PC-3 (cell line): ENCODE results near the gene CACTIN. TPM values are rescaled to one million over a fixed set of nuclear protein-coding genes. Genes with fewer than 3 reads are reported as not detected.

Experiments used
- ATAC-seq: fragments of 200-7000 bp; cut with Tn5 transposase; 2 replicates; pipeline ENCODE4 v1.9.1; 2020; ENCODE audit warnings: mild to moderate bottlenecking, moderate library complexity
- BruUV-seq: library from RNA; stranded (reverse); fragments of 400-500 nt; replicated peaks from 2 replicates; lab custom pipeline; 2021; lab: Mats Ljungman, UMichigan
- CTCF ChIA-PET: fragments of 300-600 bp; sonication (Branson Sonifier 250); formaldehyde crosslinking; loops from one replicate; lab custom pipeline; 2022; ENCODE audit warnings: antibody characterized with exemption; lab: Charles Lee
- POLR2A ChIA-PET: fragments of 300-600 bp; sonication (Branson Sonifier 250); formaldehyde crosslinking; loops from one replicate; lab custom pipeline; 2022; ENCODE audit warnings: antibody characterized with exemption; ENCODE audit not compliant: unreplicated experiment; lab: Charles Lee
- DNase-seq: peaks from one replicate; pipeline ENCODE4 v3.0.0-alpha.2; 2015
- H2AFZ ChIP-seq: fragments of 300-600 bp; sonication (generic); 2 replicates; pipeline ENCODE4 v1.6.0; 2016; ENCODE audit warnings: antibody characterized with exemption, low read length
- H3F3A ChIP-seq: fragments of 300-600 bp; sonication (generic); one replicate; pipeline ENCODE4 v1.6.0; 2017; ENCODE audit warnings: antibody characterized with exemption, low read length, control low read depth, mild to moderate bottlenecking; ENCODE audit not compliant: unreplicated experiment
- H3K27ac ChIP-seq: fragments of 300-600 bp; sonication (generic); 2 replicates; pipeline ENCODE4 v1.5.1; 2016; ENCODE audit warnings: mild to moderate bottlenecking, low read length
- H3K27me3 ChIP-seq: fragments of 300-600 bp; sonication (generic); 2 replicates; pipeline ENCODE4 v1.6.1; 2016; ENCODE audit warnings: low read length, mixed read lengths
- H3K36me3 ChIP-seq: fragments of 300-600 bp; sonication (generic); 2 replicates; pipeline ENCODE4 v1.6.1; 2016; ENCODE audit warnings: low read depth, mixed run types, low read length, mixed read lengths
- H3K4me1 ChIP-seq: fragments of 300-600 bp; sonication (generic); 2 replicates; pipeline ENCODE4 v1.5.1; 2016; ENCODE audit warnings: low read length; ENCODE audit not compliant: insufficient read depth
- H3K4me2 ChIP-seq: fragments of 300-600 bp; sonication (generic); 2 replicates; pipeline ENCODE4 v1.6.0; 2016; ENCODE audit warnings: low read length
- H3K4me3 ChIP-seq: fragments of 300-600 bp; sonication (generic); 2 replicates; pipeline ENCODE4 v1.5.1; 2016; ENCODE audit warnings: mild to moderate bottlenecking, low read length, mixed read lengths
- H3K79me2 ChIP-seq: fragments of 300-600 bp; sonication (generic); 2 replicates; pipeline ENCODE4 v1.6.1; 2017; ENCODE audit warnings: low read length, mixed read lengths
- H3K9ac ChIP-seq: fragments of 300-600 bp; sonication (generic); 2 replicates; pipeline ENCODE4 v1.6.0; 2016; ENCODE audit warnings: mild to moderate bottlenecking, low read length
- H3K9me2 ChIP-seq: fragments of 300-600 bp; sonication (generic); replicated peaks from 2 replicates; pipeline ENCODE4 v1.6.1; 2016; ENCODE audit warnings: mixed run types, low read length, mixed read lengths
- H3K9me3 ChIP-seq: fragments of 300-600 bp; sonication (generic); 2 replicates; pipeline ENCODE4 v1.6.1; 2016; ENCODE audit warnings: low read length, mixed read lengths
- H4K20me1 ChIP-seq: fragments of 300-600 bp; sonication (generic); 2 replicates; pipeline ENCODE4 v1.6.1; 2016; ENCODE audit warnings: low read length, mixed read lengths
- EZH2 ChIP-seq: fragments of 300-600 bp; sonication (generic); IDR thresholded peaks from one replicate; pipeline ENCODE4 v1.6.1; 2017; ENCODE audit warnings: antibody characterized with exemption, mild to moderate bottlenecking, low read length; ENCODE audit not compliant: unreplicated experiment
- EZH2phosphoT487 ChIP-seq: fragments of 300-600 bp; sonication (generic); IDR thresholded peaks from 2 replicates; pipeline ENCODE4 v1.6.1; 2018; ENCODE audit warnings: mild to moderate bottlenecking, antibody characterized with exemption, low read length, borderline replicate concordance
- intact Hi-C: fragments of 100-400 bp; cut with micrococcal nuclease; formaldehyde crosslinking; loops from 2 replicates; pipeline ENCODE4 v1.9.0; 2023
- total RNA-seq: library from RNA; depleted of rRNA; stranded (reverse); fragments of >200 nt; gene quantifications from 2 replicates; pipeline ENCODE4 v1.2.3, GENCODE V29; 2014
- TF ChIP-seq, protein P1 (sequence below): fragments of 300-600 bp; sonication (generic); conservative IDR thresholded peaks from 2 replicates; pipeline ENCODE4 v1.5.1; 2017; ENCODE audit warnings: antibody characterized with exemption, low read depth, mild to moderate bottlenecking, low read length

The CACTIN gene
- total RNA-seq, 1 experiment from 2014 or later: 47.8 TPM

DNA sequence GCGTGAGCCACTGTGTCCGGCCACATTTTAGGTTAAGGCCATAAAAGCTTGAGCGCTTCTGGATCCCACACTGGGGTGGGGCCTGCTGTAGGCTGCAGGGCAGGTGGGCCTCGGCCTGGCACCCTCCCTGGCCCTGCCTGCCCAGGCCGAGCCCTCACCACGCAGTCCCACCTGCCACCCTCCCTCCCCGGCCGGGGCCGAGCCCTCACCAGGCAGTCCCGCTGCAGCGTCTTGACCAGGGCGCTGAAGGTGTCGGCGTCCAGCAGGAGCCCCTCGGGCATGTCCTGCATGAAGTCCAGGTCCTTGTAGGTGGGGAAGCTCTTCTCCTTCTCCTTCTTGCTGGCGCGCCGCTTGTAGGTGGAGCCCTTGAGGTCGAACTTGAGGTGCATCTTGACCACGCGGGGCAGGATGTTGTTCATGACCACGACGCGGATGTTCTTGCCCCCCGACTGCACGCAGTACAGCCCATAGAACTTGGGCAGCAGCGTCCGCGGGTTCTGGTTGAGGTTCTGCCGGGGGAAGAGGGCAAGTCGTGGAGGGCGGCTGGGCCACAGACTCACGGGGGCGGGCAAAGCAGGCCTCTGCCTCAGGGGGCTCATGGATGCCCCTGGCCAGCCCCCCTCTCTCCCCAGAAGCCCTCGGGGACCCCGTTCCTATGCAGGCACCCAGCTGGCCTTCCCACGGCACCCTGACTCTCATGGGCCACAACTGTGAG, 26.6 kb upstream of the CACTIN start:
- CTCF ChIA-PET: no interaction called here
- H2AFZ ChIP-seq: no peak overlapping the region
- no TSS peak for BruUV-seq
- no peak overlapping the region for H3K4me2 ChIP-seq
- H3K9me3 ChIP-seq: no peaks in the 10 kb centered on the region
- no peaks in the 10 kb centered on the region for H3K27me3 ChIP-seq
- TF ChIP-seq EZH2phosphoT487: no peak
- no peak for TF ChIP-seq EZH2
- TF ChIP-seq, protein P1, sequence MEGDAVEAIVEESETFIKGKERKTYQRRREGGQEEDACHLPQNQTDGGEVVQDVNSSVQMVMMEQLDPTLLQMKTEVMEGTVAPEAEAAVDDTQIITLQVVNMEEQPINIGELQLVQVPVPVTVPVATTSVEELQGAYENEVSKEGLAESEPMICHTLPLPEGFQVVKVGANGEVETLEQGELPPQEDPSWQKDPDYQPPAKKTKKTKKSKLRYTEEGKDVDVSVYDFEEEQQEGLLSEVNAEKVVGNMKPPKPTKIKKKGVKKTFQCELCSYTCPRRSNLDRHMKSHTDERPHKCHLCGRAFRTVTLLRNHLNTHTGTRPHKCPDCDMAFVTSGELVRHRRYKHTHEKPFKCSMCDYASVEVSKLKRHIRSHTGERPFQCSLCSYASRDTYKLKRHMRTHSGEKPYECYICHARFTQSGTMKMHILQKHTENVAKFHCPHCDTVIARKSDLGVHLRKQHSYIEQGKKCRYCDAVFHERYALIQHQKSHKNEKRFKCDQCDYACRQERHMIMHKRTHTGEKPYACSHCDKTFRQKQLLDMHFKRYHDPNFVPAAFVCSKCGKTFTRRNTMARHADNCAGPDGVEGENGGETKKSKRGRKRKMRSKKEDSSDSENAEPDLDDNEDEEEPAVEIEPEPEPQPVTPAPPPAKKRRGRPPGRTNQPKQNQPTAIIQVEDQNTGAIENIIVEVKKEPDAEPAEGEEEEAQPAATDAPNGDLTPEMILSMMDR: no peak
- no peaks in the 10 kb centered on the region for H3K9me2 ChIP-seq
- no peak overlapping the region for H3K27ac ChIP-seq
- DNase-seq (no peak), ATAC-seq (no peak)
- no peaks in the 10 kb centered on the region for H3K36me3 ChIP-seq
- no peaks in the 10 kb centered on the region for H3K79me2 ChIP-seq
- no peak overlapping the region for H3K9ac ChIP-seq
- H3K4me1 ChIP-seq: peaks cover 20% of the 10 kb centered on the region
- no peaks in the 10 kb centered on the region for H3F3A ChIP-seq
- POLR2A ChIA-PET: no interaction called here
- H3K4me3 ChIP-seq: no peak overlapping the region
- intact Hi-C loops: no loop called here
- no peaks in the 10 kb centered on the region for H4K20me1 ChIP-seq

DNA sequence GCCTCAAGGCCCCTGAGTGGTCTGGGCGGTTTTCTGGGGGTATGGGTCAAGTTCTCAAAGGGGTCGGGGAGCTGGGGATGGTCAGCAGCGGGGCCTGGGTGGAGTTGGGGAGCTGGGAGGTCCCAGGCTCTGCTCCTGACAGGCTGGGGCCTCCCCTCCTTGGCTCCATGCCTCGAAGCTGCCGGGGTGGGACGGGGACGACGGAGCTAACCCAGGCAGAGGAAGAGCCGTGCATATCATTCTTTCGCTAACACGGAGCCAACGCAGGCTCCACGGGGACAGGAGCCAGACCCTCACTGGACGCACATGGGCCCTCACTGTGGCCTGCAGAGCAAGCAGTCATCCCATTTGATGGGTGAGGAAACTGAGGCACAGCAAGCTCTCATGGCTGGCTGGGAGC, 25.8 kb upstream of the CACTIN start:
- Histone ChIP-seq H4K20me1 (no peaks in the 10 kb centered on the region), H3K36me3 (no peaks in the 10 kb centered on the region), H2AFZ (no peak overlapping the region), H3K4me1 (peaks cover 20% of the 10 kb centered on the region), H3K4me2 (no peak overlapping the region), H3K79me2 (no peaks in the 10 kb centered on the region), H3K9me2 (no peaks in the 10 kb centered on the region), H3K9ac (no peak overlapping the region), H3F3A (no peaks in the 10 kb centered on the region), H3K9me3 (no peaks in the 10 kb centered on the region), H3K27ac (no peak overlapping the region), H3K4me3 (no peak overlapping the region), H3K27me3 (no peaks in the 10 kb centered on the region)
- DNase-seq (no peak), ATAC-seq (no peak)
- ChIA-PET CTCF (no interaction called here), POLR2A (no interaction called here)
- TF ChIP-seq, protein P1: no peak
- TF ChIP-seq EZH2: no peak
- no peak for TF ChIP-seq EZH2phosphoT487
- intact Hi-C loops: no loop called here
- BruUV-seq: no TSS peak

DNA sequence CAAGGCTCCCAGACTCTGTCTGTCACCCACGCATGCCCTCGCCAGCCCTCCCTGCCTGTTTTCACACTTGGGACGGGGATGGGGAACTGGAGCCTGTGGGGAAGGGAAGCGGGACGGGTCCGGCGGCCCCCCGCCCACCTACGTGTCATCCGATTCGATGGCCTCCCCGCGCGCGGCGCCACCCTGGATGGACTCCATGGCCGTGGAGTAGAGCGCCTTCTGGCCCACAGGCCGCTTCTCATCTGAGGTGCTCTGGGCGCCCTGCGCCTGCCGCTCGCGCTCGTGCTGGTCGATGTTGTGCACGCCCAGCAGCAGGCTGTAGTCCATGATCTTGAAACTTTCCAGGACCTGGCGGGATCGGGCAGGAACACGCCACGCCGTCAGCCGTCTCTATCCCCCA, 25.1 kb upstream of the CACTIN start:
- Histone ChIP-seq H3K4me2 (no peak overlapping the region), H3K27me3 (no peaks in the 10 kb centered on the region), H2AFZ (no peak overlapping the region), H3K79me2 (no peaks in the 10 kb centered on the region), H3K36me3 (no peaks in the 10 kb centered on the region), H4K20me1 (no peaks in the 10 kb centered on the region), H3K27ac (no peak overlapping the region), H3K4me1 (peaks cover 16% of the 10 kb centered on the region), H3K9me2 (no peaks in the 10 kb centered on the region), H3F3A (no peaks in the 10 kb centered on the region), H3K9me3 (no peaks in the 10 kb centered on the region), H3K4me3 (no peak overlapping the region), H3K9ac (no peak overlapping the region)
- ChIA-PET POLR2A (no interaction called here), CTCF (no interaction called here)
- BruUV-seq: no TSS peak
- DNase-seq: no peak
- intact Hi-C loops: no loop called here
- no peak for ATAC-seq
- no peak for TF ChIP-seq EZH2
- TF ChIP-seq, protein P1: no peak
- no peak for TF ChIP-seq EZH2phosphoT487
